Measurements from ENCODE around the gene FGFR2.

The FGFR2 gene

DNA sequence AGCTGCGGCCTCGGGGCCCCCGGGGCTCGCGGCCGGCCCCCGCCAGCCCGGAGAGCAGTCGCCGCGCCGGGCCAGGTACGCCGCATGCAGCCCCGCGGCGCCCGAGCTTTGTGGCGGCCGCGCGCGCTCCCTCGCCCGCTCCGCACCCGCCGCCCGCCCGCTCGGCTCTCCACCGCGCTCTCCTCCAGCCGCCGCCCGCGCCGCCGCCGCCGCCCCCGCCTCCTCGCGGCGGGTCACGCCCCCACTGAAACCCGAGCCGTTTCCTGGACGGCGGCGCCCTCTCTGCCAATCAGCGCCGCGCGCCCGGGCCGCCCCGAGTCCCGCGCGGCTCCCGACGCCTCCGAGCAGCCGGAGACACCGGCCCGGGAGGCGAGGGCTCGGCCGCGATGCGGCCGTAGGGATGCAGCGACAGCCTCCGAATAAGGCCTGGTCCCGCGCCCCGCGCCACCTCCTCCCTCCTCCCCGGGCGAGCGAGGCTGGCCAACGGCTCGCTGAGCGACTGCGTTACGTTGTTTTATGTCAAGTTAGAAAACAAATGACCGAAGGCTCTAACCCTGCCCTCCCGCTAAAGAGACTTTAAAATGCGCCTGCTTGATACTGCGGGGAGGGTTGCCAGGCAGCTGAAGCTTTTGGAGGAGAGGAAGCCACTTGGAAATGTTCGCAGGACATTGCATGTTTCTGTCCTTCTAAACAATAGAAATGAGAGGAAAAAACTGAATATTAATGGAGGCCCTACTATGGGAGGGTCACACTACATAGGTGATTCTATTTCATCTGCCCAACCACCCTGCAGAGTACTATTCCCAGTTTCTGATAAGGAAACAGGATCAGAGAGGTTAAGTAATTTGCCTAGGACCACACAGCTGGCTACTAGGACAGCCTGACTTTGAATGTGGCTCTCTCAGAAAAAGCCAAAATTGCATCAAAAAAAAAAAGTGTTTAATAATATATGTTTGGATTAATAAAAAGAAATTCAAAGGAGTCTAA lies at the start of gene FGFR2:
TSS of gene FGFR2 (minus strand) at position 182 of the 987 bp plus-strand sequence. CDS start 4,627 bp downstream, outside the sequence.
- no peaks in the 10 kb centered on the region for H3K9me3 Mint-ChIP-seq
- peak within 1 kb of the TSS; percentile 57 for H3K4me3 Mint-ChIP-seq
- H3K27me3 Mint-ChIP-seq, result peaks cover 47% of the 10 kb centered on the region
- H3K4me1 Mint-ChIP-seq, result peaks cover 5% of the 10 kb centered on the region
- no peak for DNase-seq (ENCODE audit: low spot score in 2 of 2)
- no peak within 1 kb of the TSS for H3K27ac Mint-ChIP-seq (ENCODE audit: low read depth)
- peaks cover 2% of the 10 kb centered on the region for H3K36me3 Mint-ChIP-seq (ENCODE audit: insufficient read depth)
- ATAC-seq (replicated peaks; ENCODE audit: extremely low read depth, poor library complexity, severe bottlenecking), result peak; percentile 70

DNA sequence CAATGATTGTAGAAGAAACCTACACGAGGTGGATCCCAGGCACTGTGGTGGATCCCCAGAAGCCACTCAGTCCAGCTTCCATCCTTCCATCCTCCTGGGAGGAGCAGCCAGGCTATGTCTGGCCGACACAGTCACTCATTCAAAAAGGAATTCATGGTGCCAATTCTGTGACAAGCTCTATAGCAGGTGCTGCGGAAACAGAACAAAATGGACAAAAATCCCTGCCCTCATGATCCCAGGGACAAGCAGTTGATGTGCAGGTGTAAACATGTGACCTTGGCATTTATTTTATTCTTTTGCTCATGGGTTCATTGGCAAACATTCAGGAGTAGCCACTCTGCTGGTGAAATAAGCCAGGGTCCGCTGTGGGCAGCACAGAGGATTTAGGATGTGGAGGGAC lies 49.2 kb upstream of the FGFR2 start:
- Mint-ChIP-seq H3K4me1 (no peaks in the 10 kb centered on the region), H3K36me3 (ENCODE audit: insufficient read depth) (no peaks in the 10 kb centered on the region), H3K4me3 (no peak overlapping the region), H3K9me3 (peaks cover 5% of the 10 kb centered on the region), H3K27ac (ENCODE audit: low read depth) (no peak overlapping the region), H3K27me3 (peaks cover 54% of the 10 kb centered on the region)
- DNase-seq (ENCODE audit: low spot score in 2 of 2) (no peak), ATAC-seq (replicated peaks; ENCODE audit: extremely low read depth, poor library complexity, severe bottlenecking) (no peak)

DNA sequence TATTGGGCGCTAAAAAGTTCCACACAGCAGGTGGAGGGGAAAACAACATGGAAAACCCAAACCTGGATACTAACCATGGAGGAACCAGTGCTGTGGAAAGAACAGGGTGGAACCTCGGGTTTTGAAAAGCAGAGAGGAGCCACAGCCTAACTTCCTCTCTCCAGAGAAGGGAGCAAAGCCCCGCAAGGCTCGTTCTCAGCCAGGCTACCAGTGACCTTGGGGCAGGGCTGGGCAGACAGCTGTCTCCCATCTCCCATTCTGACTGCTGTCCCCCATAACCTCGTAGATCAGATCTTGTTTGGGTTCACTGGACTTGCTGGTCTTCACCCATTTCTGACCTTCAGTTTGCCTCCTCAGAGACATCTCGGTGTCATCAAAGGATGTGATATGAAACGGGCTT lies 47.5 kb upstream of the FGFR2 start:
- no peaks in the 10 kb centered on the region for H3K4me1 Mint-ChIP-seq
- DNase-seq (ENCODE audit: low spot score in 2 of 2), result no peak
- peaks cover 39% of the 10 kb centered on the region for H3K27me3 Mint-ChIP-seq
- H3K36me3 Mint-ChIP-seq (ENCODE audit: insufficient read depth), result no peaks in the 10 kb centered on the region
- no peak overlapping the region for H3K27ac Mint-ChIP-seq (ENCODE audit: low read depth)
- peaks cover 8% of the 10 kb centered on the region for H3K9me3 Mint-ChIP-seq
- ATAC-seq (replicated peaks; ENCODE audit: extremely low read depth, poor library complexity, severe bottlenecking), result no peak
- H3K4me3 Mint-ChIP-seq, result no peak overlapping the region

DNA sequence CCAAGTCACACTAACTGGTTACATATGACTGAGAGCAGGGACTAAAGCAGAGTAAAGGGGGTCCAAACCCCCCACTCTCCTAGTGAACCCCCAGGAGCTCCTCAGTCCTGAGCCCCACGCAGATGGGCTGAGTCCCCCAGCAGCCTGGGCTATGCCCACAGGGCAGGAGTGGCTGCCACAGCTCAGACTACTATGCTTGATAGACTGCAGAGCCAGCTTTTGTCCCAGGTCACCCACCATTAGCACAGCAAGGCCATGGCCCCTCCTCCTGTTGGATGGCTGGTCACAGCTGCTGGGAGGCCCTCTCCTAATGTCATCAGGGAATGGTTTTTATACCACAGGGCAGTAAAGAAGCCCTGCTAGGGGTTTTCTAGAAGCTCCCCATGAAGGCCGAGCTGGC lies 46.3 kb upstream of the FGFR2 start:
- no peak overlapping the region for H3K27ac Mint-ChIP-seq (ENCODE audit: low read depth)
- H3K9me3 Mint-ChIP-seq, result peaks cover 8% of the 10 kb centered on the region
- H3K36me3 Mint-ChIP-seq (ENCODE audit: insufficient read depth), result no peaks in the 10 kb centered on the region
- H3K27me3 Mint-ChIP-seq, result peaks cover 39% of the 10 kb centered on the region
- H3K4me3 Mint-ChIP-seq, result no peak overlapping the region
- DNase-seq (ENCODE audit: low spot score in 2 of 2) (no peak), ATAC-seq (replicated peaks; ENCODE audit: extremely low read depth, poor library complexity, severe bottlenecking) (no peak)
- no peaks in the 10 kb centered on the region for H3K4me1 Mint-ChIP-seq

DNA sequence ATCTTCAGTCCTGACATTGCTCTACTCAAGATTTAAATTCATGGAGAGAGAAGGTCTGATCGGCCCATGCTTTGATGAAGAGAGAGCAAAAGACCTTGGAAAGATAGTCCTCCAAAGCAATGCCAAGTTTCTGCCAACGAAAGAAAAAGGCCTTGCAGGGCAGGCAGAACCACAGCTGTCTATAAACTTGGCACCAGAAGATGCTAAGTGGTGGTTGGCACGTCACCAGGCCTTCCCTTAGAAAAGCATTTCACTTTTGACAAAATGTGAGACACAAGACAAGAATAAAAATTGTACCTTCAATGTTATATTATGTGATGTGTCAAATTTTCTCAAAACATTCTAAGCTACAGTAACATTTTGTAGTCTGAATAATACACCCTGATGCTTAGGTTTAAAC lies 42.0 kb upstream of the FGFR2 start:
- no peak overlapping the region for H3K4me3 Mint-ChIP-seq

DNA sequence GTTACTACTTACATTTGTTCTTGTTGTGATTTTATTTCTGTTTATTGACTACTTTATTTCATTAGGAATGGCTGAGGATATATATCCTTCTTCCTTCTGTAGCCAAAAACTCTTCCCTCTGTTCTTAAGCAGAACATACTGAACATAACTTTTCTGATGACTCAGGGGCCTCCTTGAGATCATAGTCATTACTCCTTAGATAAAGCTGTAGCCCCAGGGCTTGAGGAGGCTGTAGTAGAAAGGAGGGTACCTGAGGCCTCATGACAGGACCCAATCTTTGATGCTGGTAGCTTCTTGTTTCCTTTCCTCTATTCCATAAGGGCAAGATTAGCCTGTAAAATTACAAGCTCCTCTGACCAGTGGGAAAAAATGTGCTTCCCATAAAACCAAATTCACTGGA lies 41.2 kb upstream of the FGFR2 start:
- H3K4me3 Mint-ChIP-seq, result no peak overlapping the region
- H3K9me3 Mint-ChIP-seq, result peaks cover 14% of the 10 kb centered on the region
- ATAC-seq (replicated peaks; ENCODE audit: extremely low read depth, poor library complexity, severe bottlenecking), result no peak
- H3K27me3 Mint-ChIP-seq, result peaks cover 27% of the 10 kb centered on the region
- DNase-seq (ENCODE audit: low spot score in 2 of 2), result no peak
- H3K4me1 Mint-ChIP-seq, result no peaks in the 10 kb centered on the region
- H3K36me3 Mint-ChIP-seq (ENCODE audit: insufficient read depth), result no peaks in the 10 kb centered on the region
- no peak overlapping the region for H3K27ac Mint-ChIP-seq (ENCODE audit: low read depth)

More for the DNA sequence above, 42.0 kb upstream of the FGFR2 start:
- Mint-ChIP-seq H3K4me1 (no peaks in the 10 kb centered on the region), H3K9me3 (peaks cover 14% of the 10 kb centered on the region), H3K36me3 (ENCODE audit: insufficient read depth) (no peaks in the 10 kb centered on the region), H3K27ac (ENCODE audit: low read depth) (no peak overlapping the region), H3K27me3 (peaks cover 27% of the 10 kb centered on the region)
- no peak for ATAC-seq (replicated peaks; ENCODE audit: extremely low read depth, poor library complexity, severe bottlenecking)
- DNase-seq (ENCODE audit: low spot score in 2 of 2), result no peak

DNA sequence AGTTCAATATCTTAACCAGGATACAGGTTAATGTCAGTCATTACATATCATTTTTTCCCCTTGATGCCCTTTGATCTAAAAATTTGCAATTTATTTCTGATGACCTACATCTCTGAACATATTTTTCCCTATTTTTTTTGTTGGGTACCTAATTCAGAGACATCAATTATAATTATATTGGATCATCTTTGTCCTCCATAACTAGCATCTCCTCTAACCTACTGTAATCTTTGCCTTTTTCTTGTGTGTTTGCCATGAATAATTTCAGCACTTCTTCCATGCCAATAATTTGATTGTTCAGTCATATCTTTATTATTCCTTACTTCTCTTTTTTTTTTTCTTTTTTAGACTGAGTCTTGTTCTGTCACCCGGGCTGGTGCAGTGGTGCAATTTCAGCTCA lies 39.2 kb upstream of the FGFR2 start:
- DNase-seq (ENCODE audit: low spot score in 2 of 2) (no peak), ATAC-seq (replicated peaks; ENCODE audit: extremely low read depth, poor library complexity, severe bottlenecking) (no peak)
- no peaks in the 10 kb centered on the region for H3K36me3 Mint-ChIP-seq (ENCODE audit: insufficient read depth)
- no peaks in the 10 kb centered on the region for H3K4me1 Mint-ChIP-seq
- no peak overlapping the region for H3K4me3 Mint-ChIP-seq
- peaks cover 17% of the 10 kb centered on the region for H3K27me3 Mint-ChIP-seq
- H3K27ac Mint-ChIP-seq (ENCODE audit: low read depth), result no peak overlapping the region
- H3K9me3 Mint-ChIP-seq, result peaks cover 14% of the 10 kb centered on the region

DNA sequence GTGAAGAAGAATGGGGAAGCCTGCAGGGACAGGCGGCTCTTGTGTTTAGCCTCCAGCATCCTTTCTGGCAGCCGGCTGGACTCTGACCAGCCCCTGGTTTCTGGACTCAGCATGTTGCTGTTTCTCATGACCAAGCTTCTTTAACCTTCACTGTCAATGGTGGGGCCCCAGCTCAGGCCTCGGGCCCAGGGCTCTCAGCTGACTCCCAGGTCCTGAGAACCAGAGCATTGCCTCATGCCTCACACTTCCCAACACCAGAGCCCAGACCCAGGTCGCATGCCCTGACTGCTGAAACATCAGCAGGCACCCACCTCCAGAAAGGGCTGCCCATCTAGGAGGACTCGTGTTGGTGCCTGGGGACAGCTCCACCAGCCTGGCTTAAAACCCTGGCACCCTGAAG lies 34.8 kb upstream of the FGFR2 start:
- DNase-seq (ENCODE audit: low spot score in 2 of 2) (no peak), ATAC-seq (replicated peaks; ENCODE audit: extremely low read depth, poor library complexity, severe bottlenecking) (no peak)
- H3K4me1 Mint-ChIP-seq, result no peaks in the 10 kb centered on the region
- peaks cover 26% of the 10 kb centered on the region for H3K27me3 Mint-ChIP-seq
- H3K36me3 Mint-ChIP-seq (ENCODE audit: insufficient read depth), result no peaks in the 10 kb centered on the region
- H3K27ac Mint-ChIP-seq (ENCODE audit: low read depth), result no peak overlapping the region
- H3K4me3 Mint-ChIP-seq, result no peak overlapping the region
- H3K9me3 Mint-ChIP-seq, result peaks cover 6% of the 10 kb centered on the region

DNA sequence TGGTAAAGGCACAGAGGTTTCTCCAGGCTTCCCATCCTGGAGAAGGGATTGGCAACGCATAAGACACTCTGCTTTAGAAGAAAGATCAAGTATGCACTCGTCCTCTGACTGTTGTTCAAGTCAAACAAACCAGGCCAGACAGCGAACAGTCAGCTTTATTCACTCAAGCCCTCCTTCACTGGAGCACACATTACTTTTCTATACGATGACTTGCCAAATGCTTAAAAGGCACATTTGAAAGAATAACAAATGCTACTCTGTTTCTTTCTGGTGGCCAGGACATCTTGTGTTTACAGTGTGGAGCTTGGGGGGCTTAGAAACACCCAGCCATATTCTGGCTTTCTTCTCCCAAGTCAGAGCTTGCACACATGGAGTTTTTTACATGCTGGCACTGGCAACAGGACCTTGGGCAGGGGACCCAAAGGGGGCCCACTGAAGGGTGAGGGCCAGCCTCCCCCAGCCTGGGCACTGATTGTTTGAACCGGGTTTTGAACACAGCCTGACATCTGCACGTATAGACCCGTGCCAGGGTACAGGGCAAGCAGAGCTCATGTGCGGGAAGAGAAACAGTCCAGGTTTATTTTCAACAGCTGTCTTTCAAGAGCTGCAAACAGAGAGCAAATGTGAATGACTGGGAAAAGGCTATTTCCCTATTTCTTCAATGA lies 33.3 kb upstream of the FGFR2 start:
- no peak for ATAC-seq (replicated peaks; ENCODE audit: extremely low read depth, poor library complexity, severe bottlenecking)
- no peaks in the 10 kb centered on the region for H3K36me3 Mint-ChIP-seq (ENCODE audit: insufficient read depth)
- H3K9me3 Mint-ChIP-seq, result no peaks in the 10 kb centered on the region
- peaks cover 37% of the 10 kb centered on the region for H3K27me3 Mint-ChIP-seq
- no peaks in the 10 kb centered on the region for H3K4me1 Mint-ChIP-seq
- H3K27ac Mint-ChIP-seq (ENCODE audit: low read depth), result no peak overlapping the region
- DNase-seq (ENCODE audit: low spot score in 2 of 2), result no peak
- H3K4me3 Mint-ChIP-seq, result no peak overlapping the region

DNA sequence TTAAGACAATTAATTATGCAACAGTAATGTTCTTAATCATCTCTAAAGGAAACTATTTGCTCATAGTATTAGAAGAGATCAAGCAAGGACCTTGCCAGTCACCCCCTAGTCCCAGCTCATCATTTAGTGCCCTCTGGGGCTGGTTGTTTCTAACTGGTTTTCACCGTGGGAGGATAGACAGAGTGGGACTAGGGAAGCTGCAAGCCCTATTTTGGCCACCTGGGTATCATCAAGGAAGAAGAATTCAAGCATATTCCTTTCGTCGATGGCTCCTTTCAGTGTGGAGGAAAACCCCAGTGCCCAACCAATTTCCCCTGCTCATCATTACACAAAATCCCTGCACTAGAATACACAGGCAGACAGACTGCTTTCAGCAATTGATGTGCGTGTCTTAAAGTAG lies 30.6 kb upstream of the FGFR2 start:
- no peak for ATAC-seq (replicated peaks; ENCODE audit: extremely low read depth, poor library complexity, severe bottlenecking)
- no peak overlapping the region for H3K27ac Mint-ChIP-seq (ENCODE audit: low read depth)
- H3K4me1 Mint-ChIP-seq, result no peaks in the 10 kb centered on the region
- H3K4me3 Mint-ChIP-seq, result no peak overlapping the region
- no peaks in the 10 kb centered on the region for H3K36me3 Mint-ChIP-seq (ENCODE audit: insufficient read depth)
- no peak for DNase-seq (ENCODE audit: low spot score in 2 of 2)
- no peaks in the 10 kb centered on the region for H3K9me3 Mint-ChIP-seq
- peaks cover 37% of the 10 kb centered on the region for H3K27me3 Mint-ChIP-seq

DNA sequence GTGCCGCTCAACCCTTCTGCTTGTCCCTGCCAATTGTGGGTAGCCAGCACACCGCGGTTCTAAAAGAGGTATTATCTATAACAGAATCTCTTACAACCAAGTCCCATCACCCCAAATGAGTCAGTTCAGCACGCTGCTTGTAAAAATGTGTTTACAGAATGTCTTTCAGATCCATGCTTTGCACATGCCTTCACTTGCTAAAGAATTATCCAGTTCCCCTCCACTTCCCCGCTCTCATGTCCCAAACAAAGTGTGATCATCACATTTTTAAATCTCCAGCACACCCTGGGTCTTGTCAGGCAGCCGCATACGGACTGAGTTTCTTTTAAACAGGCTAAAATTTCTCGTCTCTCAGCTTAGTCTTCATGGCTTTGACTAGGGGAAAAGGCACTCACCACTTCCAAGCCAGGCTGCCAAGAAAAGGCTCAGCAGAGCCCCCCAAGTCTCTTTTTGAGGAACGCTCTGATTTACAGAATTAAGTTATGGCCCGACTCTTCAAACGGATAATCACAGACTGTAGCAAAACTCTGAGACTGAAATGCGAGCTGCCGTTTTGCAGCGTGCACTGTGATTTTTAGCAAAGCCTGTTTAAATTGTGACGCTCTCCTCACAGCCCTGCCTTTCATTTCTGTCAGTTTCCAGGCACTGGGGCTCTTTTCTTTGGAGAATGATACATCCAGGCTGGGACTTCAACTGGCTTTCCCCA lies 29.8 kb upstream of the FGFR2 start:
- no peak overlapping the region for H3K27ac Mint-ChIP-seq (ENCODE audit: low read depth)
- DNase-seq (ENCODE audit: low spot score in 2 of 2) (no peak), ATAC-seq (replicated peaks; ENCODE audit: extremely low read depth, poor library complexity, severe bottlenecking) (no peak)
- no peaks in the 10 kb centered on the region for H3K9me3 Mint-ChIP-seq
- peaks cover 37% of the 10 kb centered on the region for H3K27me3 Mint-ChIP-seq
- no peak overlapping the region for H3K4me3 Mint-ChIP-seq
- H3K36me3 Mint-ChIP-seq (ENCODE audit: insufficient read depth), result no peaks in the 10 kb centered on the region
- H3K4me1 Mint-ChIP-seq, result no peaks in the 10 kb centered on the region

DNA sequence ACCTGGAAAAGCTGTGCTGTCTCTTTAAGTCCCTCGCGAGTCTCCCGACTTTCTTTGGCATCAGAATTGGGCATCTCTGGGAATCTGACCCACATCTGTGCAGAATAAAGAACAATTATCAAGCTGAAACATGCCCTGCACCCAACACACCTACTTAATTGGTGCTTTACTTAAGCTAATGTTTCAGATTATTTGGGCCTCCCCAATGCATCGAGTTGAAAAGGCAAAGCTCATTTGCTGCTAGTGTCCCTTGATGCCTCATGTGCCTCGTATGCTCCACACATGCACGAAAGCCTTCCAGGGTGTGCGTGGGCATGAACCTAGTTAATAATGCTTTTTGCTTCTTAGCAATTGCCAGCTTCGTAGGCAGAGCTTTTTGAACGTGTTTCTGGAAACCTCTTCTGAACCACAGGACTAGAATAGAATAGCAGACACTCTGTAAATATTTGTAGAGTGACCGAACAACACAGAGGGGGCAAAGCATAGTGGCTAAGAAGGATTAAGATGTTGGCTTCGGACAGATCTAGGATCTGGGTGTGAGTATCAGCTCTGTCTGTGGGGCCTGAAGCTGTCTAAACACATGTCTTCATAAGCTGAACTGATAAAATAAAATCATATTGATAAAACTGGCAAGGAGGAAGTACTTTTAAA lies 26.7 kb upstream of the FGFR2 start:
- no peaks in the 10 kb centered on the region for H3K9me3 Mint-ChIP-seq
- peaks cover 16% of the 10 kb centered on the region for H3K27me3 Mint-ChIP-seq
- ATAC-seq (replicated peaks; ENCODE audit: extremely low read depth, poor library complexity, severe bottlenecking), result no peak
- DNase-seq (ENCODE audit: low spot score in 2 of 2), result no peak
- no peaks in the 10 kb centered on the region for H3K36me3 Mint-ChIP-seq (ENCODE audit: insufficient read depth)
- no peak overlapping the region for H3K4me3 Mint-ChIP-seq
- no peak overlapping the region for H3K27ac Mint-ChIP-seq (ENCODE audit: low read depth)
- H3K4me1 Mint-ChIP-seq, result no peaks in the 10 kb centered on the region

All from central memory CD8-positive, alpha-beta T cell (primary cell).